CD4-positive, alpha-beta T cell treated with Interleukin-17A for 1 hour (primary cell): Measurements from ENCODE around the gene HGS.
"Not testable (repeated sequence)": the region's sequence is repeated elsewhere in the genome, so short reads cannot be mapped to it uniquely, and the experiment has no call there.

Experiments
- DNase-seq: peaks from one replicate; pipeline ENCODE4 v3.0.0-alpha.2; 2020

The HGS gene

GRCh38 chr17:81720267-81721071, 36.7 kb downstream of the HGS start:
- DNase-seq, result no peak

GRCh38 chr17:81722184-81723120, 38.6 kb downstream of the HGS start:
- no peak for DNase-seq

GRCh38 chr17:81723651-81724209, 39.9 kb downstream of the HGS start:
- DNase-seq, result no peak

- no peak for DNase-seq
Observed at GRCh38 chr17:81725439-81725838, 41.6 kb downstream of the HGS start.

GRCh38 chr17:81726004-81726403, 42.2 kb downstream of the HGS start:
- DNase-seq, result no peak

GRCh38 chr17:81727324-81728031, 43.7 kb downstream of the HGS start:
- no peak for DNase-seq

- DNase-seq, result peak; percentile 64
Observed at GRCh38 chr17:81733507-81734404, 49.9 kb downstream of the HGS start.

GRCh38 chr17:81734405-81735263, 50.8 kb downstream of the HGS start:
- DNase-seq, result no peak

- DNase-seq, result peak; percentile 11
Observed at GRCh38 chr17:81735264-81736102, 51.7 kb downstream of the HGS start.

- no peak for DNase-seq
Observed at GRCh38 chr17:81737947-81738800, 54.4 kb downstream of the HGS start.

- DNase-seq, result no peak
Observed at GRCh38 chr17:81738801-81739393, 55.1 kb downstream of the HGS start.

GRCh38 chr17:81739593-81739992, 55.8 kb downstream of the HGS start:
- not testable (repeated sequence) for DNase-seq

- DNase-seq, result no peak
Observed at GRCh38 chr17:81740395-81740961, 56.7 kb downstream of the HGS start.

- no peak for DNase-seq
Observed at GRCh38 chr17:81741049-81741593, 57.3 kb downstream of the HGS start.

GRCh38 chr17:81741594-81742452, 58.0 kb downstream of the HGS start:
- no peak for DNase-seq
